SU-DHL-6 (cell line): ENCODE results near the gene WWOX.

Source experiments
- EZH2phosphoT487 ChIP-seq: fragments of 200-600 bp; sonication (generic), shearing (Covaris generic); conservative IDR thresholded peaks from 2 replicates; pipeline ENCODE4 v1.6.1; 2018; ENCODE audit warnings: mild to moderate bottlenecking, antibody characterized with exemption, low read length, moderate library complexity, mixed read lengths
- TF ChIP-seq, protein P1 (sequence below): fragments of 200-600 bp; sonication (generic); IDR thresholded peaks from one replicate; pipeline ENCODE4 v1.5.1; 2017; ENCODE audit warnings: antibody characterized with exemption, mild to moderate bottlenecking, low read length, moderate library complexity; ENCODE audit not compliant: insufficient read depth, poor library complexity, severe bottlenecking

DNA sequence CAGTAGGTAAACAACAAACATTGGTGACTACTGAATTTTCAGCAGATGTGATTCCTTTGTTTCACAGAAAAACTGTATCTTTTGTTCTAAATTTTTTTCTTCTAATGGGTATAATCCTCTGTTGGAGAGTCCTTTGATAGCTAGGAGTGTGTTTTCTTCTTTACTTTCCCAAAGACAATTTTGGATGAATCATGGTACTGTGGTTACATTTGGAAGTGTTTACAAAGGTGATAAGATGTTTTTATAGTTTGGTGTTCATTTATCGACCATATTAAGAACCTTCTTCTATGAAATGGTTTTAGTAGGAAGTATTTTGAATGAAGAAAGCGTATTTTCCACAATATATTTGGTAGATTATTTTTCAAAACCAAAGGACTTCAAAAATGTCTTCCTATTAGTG, 333.7 kb downstream of the WWOX start:
- TF ChIP-seq, protein P1, sequence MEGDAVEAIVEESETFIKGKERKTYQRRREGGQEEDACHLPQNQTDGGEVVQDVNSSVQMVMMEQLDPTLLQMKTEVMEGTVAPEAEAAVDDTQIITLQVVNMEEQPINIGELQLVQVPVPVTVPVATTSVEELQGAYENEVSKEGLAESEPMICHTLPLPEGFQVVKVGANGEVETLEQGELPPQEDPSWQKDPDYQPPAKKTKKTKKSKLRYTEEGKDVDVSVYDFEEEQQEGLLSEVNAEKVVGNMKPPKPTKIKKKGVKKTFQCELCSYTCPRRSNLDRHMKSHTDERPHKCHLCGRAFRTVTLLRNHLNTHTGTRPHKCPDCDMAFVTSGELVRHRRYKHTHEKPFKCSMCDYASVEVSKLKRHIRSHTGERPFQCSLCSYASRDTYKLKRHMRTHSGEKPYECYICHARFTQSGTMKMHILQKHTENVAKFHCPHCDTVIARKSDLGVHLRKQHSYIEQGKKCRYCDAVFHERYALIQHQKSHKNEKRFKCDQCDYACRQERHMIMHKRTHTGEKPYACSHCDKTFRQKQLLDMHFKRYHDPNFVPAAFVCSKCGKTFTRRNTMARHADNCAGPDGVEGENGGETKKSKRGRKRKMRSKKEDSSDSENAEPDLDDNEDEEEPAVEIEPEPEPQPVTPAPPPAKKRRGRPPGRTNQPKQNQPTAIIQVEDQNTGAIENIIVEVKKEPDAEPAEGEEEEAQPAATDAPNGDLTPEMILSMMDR: no peak
- TF ChIP-seq EZH2phosphoT487: no peak
